Endothelial cell (in vitro differentiated cells): ENCODE results near the gene LILRB1. TPM values are rescaled to one million over a fixed set of nuclear protein-coding genes. Genes with fewer than 3 reads are reported as not detected.

Experiments used
- DNase-seq: peaks from one replicate; pipeline ENCODE4 v3.0.0; 2021; ENCODE audit warnings: low spot score
- H3K27ac Mint-ChIP-seq: one replicate; pipeline ENCODE4 v1.8.0; 2021; ENCODE audit warnings: mixed read lengths, inconsistent platforms; ENCODE audit not compliant: unreplicated experiment
- H3K27me3 Mint-ChIP-seq: one replicate; pipeline ENCODE4 v1.8.0; 2021; ENCODE audit warnings: mild to moderate bottlenecking, moderate library complexity, mixed read lengths, inconsistent platforms; ENCODE audit not compliant: unreplicated experiment
- H3K36me3 Mint-ChIP-seq: one replicate; pipeline ENCODE4 v1.8.0; 2021; ENCODE audit warnings: mild to moderate bottlenecking, low read depth, mixed read lengths, inconsistent platforms; ENCODE audit not compliant: unreplicated experiment
- H3K4me1 Mint-ChIP-seq: one replicate; pipeline ENCODE4 v1.8.0; 2021; ENCODE audit warnings: mild to moderate bottlenecking, mixed read lengths, inconsistent platforms; ENCODE audit not compliant: unreplicated experiment
- H3K4me3 Mint-ChIP-seq: one replicate; pipeline ENCODE4 v1.8.0; 2021; ENCODE audit warnings: mild to moderate bottlenecking, mixed read lengths, inconsistent platforms; ENCODE audit not compliant: unreplicated experiment
- H3K9me3 Mint-ChIP-seq: one replicate; pipeline ENCODE4 v1.8.0; 2021; ENCODE audit warnings: mixed read lengths, inconsistent platforms; ENCODE audit not compliant: unreplicated experiment
- total RNA-seq: library from RNA; stranded (reverse); fragmentation: NEBNext Ultra II Directional; extraction: Animal tissue kit (Norgen Biotek cat#: 25700); gene quantifications from one replicate; pipeline ENCODE4 v1.2.1, GENCODE V29; 2021; ENCODE audit not compliant: unreplicated experiment
- TF ChIP-seq, protein P1 (sequence below): fragments of 200-600 bp; sonication (generic); IDR thresholded peaks from one replicate; pipeline ENCODE4 v1.5.0; 2021; ENCODE audit warnings: antibody characterized with exemption; ENCODE audit not compliant: unreplicated experiment

Gene LILRB1
- total RNA-seq, 1 donor from 2014 or later, result not detected

DNA sequence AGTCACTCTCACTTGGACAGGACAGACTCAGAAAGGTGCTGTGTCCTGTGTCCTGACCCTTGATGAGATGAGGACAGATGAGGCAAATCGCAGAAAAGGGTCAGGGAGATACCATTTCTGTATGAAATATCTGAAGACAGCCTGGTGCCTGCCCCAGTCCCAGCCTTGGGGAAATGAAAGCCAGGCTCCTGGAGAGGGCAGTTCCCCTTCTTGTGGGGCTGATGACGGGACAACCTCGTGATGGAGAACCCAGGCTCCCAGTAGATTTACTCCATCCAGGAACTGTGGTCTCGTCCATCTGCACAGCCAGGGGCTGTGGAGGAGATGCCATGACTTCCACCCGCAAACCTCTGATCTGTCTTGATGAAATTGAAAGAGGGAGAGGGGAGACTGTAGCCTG lies 13.8 kb downstream of the LILRB1 start:
- no peak for DNase-seq
- no peaks in the 10 kb centered on the region for H3K27me3 Mint-ChIP-seq
- no peak overlapping the region for H3K27ac Mint-ChIP-seq
- H3K4me1 Mint-ChIP-seq, result no peaks in the 10 kb centered on the region
- H3K36me3 Mint-ChIP-seq, result peaks cover 6% of the 10 kb centered on the region
- TF ChIP-seq, protein P1, sequence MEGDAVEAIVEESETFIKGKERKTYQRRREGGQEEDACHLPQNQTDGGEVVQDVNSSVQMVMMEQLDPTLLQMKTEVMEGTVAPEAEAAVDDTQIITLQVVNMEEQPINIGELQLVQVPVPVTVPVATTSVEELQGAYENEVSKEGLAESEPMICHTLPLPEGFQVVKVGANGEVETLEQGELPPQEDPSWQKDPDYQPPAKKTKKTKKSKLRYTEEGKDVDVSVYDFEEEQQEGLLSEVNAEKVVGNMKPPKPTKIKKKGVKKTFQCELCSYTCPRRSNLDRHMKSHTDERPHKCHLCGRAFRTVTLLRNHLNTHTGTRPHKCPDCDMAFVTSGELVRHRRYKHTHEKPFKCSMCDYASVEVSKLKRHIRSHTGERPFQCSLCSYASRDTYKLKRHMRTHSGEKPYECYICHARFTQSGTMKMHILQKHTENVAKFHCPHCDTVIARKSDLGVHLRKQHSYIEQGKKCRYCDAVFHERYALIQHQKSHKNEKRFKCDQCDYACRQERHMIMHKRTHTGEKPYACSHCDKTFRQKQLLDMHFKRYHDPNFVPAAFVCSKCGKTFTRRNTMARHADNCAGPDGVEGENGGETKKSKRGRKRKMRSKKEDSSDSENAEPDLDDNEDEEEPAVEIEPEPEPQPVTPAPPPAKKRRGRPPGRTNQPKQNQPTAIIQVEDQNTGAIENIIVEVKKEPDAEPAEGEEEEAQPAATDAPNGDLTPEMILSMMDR, result no peak
- H3K4me3 Mint-ChIP-seq, result no peak overlapping the region
- peaks cover 41% of the 10 kb centered on the region for H3K9me3 Mint-ChIP-seq

GRCh38 chr19:54646331-54646841 lies 16.1 kb downstream of the LILRB1 start:
- no peaks in the 10 kb centered on the region for H3K27me3 Mint-ChIP-seq
- H3K9me3 Mint-ChIP-seq, result peaks cover 29% of the 10 kb centered on the region
- TF ChIP-seq, protein P1, result no peak
- DNase-seq, result no peak
- no peak overlapping the region for H3K27ac Mint-ChIP-seq
- H3K4me1 Mint-ChIP-seq, result no peaks in the 10 kb centered on the region
- H3K36me3 Mint-ChIP-seq, result peaks cover 6% of the 10 kb centered on the region
- no peak overlapping the region for H3K4me3 Mint-ChIP-seq

GRCh38 chr19:54648129-54648528 lies 17.8 kb downstream of the LILRB1 start:
- H3K4me3 Mint-ChIP-seq, result no peak overlapping the region
- peaks cover 6% of the 10 kb centered on the region for H3K36me3 Mint-ChIP-seq
- no peaks in the 10 kb centered on the region for H3K4me1 Mint-ChIP-seq
- H3K27ac Mint-ChIP-seq, result no peak overlapping the region
- no peaks in the 10 kb centered on the region for H3K27me3 Mint-ChIP-seq
- no peak for DNase-seq
- peaks cover 33% of the 10 kb centered on the region for H3K9me3 Mint-ChIP-seq
- TF ChIP-seq, protein P1, result no peak

DNA sequence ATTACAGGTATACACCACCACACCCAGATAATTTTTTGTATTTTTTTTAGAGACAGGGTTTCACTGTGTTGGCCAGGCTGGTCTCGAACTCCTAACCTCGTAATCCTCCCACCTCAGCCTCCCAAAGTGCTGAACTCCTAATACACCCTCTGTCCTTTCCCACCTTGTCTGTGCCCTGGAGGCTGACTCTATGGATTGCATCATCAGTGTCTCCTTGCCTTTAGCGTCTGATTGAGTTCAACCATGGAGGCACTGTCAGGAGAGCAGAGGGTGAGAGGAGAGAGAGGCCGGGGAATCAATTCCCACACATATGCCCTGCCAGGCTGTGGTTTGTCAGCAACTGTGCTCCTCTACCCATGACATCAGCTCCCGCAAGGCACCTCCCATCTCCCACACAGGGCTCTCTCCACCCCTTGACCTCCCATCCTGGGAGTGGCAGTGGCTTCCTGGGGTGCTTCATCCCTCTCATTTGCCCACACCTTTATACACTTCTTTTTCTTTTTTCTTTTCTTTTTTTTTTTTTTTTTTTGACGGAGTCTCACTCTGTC lies 19.9 kb downstream of the LILRB1 start:
- Mint-ChIP-seq H3K4me1 (no peaks in the 10 kb centered on the region), H3K27me3 (no peaks in the 10 kb centered on the region), H3K9me3 (peaks cover 39% of the 10 kb centered on the region), H3K4me3 (no peak overlapping the region), H3K36me3 (peaks cover 6% of the 10 kb centered on the region), H3K27ac (no peak overlapping the region)
- no peak for DNase-seq
- TF ChIP-seq, protein P1, result no peak

DNA sequence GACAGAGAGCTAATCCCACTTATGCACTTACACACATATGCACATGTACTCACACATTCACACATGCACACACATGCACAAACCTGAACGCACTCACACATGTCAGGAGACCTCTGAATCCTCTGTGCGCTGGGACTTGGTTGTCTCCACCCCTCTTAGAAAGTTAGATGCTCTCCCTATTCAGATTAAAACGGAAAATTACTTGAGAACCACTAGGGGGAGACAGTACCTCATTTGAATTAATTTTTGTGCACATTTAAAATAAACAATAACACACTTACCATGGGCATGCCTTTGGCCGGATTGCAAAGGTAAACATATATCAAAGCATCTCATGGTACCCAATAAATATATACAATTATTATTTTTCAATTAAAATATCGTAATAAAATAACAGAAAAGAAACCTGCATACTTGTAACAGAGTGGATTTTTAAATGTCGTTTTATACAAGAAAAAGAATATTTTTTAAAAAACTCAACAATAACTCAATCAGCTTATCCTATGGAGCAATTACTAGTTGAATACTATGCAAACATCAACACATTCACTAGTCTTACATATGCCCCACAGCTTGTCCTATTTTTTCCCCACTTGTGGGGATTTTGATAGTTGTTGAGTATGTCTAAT lies 23.0 kb downstream of the LILRB1 start:
- TF ChIP-seq, protein P1, result no peak
- peaks cover 7% of the 10 kb centered on the region for H3K36me3 Mint-ChIP-seq

More for the DNA sequence above, 23.0 kb downstream of the LILRB1 start:
- Mint-ChIP-seq H3K27ac (no peak overlapping the region), H3K27me3 (no peaks in the 10 kb centered on the region), H3K9me3 (peaks cover 40% of the 10 kb centered on the region), H3K4me1 (no peaks in the 10 kb centered on the region), H3K4me3 (no peak overlapping the region)
- DNase-seq, result no peak
